ENCODE results near the gene C19orf53. TPM values are rescaled to one million over a fixed set of nuclear protein-coding genes. Genes with fewer than 3 reads are reported as not detected.

The C19orf53 gene
- total RNA-seq (10 to 100 TPM; 62.4 to 73.0 TPM), total RNA-seq (35.4 to 40.2 reads per million in 2 donors)

- no peaks in the 10 kb centered on the region for H3K9me3 ChIP-seq (ENCODE audit: control insufficient read depth, low read length, poor library complexity, severe bottlenecking)
- peak within 1 kb of the TSS; percentile 97 for H3K27ac Mint-ChIP-seq
- no peaks in the 10 kb centered on the region for H3K27me3 Mint-ChIP-seq
- ATAC-seq (peak; percentile 98), DNase-seq (peak; percentile 74 to 81 (median 77))
- peaks cover 23% of the 10 kb centered on the region for H3K4me1 Mint-ChIP-seq
- peak within 1 kb of the TSS; percentile 100 for H3K4me3 Mint-ChIP-seq
- peaks cover 8% of the 10 kb centered on the region for H3K36me3 Mint-ChIP-seq (ENCODE audit: low read depth)
Observed at GRCh38 chr19:13774217-13775191, at the start of gene C19orf53. C19orf53 (plus strand) TSS chr19:13774456; CDS start chr19:13774478, 22 bp downstream.

- ATAC-seq: no peak
- peaks cover 5% of the 10 kb centered on the region for H3K4me1 Mint-ChIP-seq
Observed at GRCh38 chr19:13726323-13726722, 47.9 kb upstream of the C19orf53 start.

GRCh38 chr19:13727798-13728197 is 46.5 kb upstream of the C19orf53 start:
- H3K4me1 Mint-ChIP-seq: peaks cover 6% of the 10 kb centered on the region
- no peak overlapping the region for H3K27ac Mint-ChIP-seq
- ATAC-seq: no peak
- H3K27me3 Mint-ChIP-seq: peaks cover 7% of the 10 kb centered on the region
- H3K9me3 ChIP-seq (ENCODE audit: control insufficient read depth, low read length, poor library complexity, severe bottlenecking): no peaks in the 10 kb centered on the region
- no peaks in the 10 kb centered on the region for H3K36me3 Mint-ChIP-seq (ENCODE audit: low read depth)
- no peak overlapping the region for H3K4me3 Mint-ChIP-seq
- DNase-seq: no peak

More at GRCh38 chr19:13726323-13726722, 47.9 kb upstream of the C19orf53 start:
- Mint-ChIP-seq H3K36me3 (ENCODE audit: low read depth) (no peaks in the 10 kb centered on the region), H3K27ac (no peak overlapping the region), H3K27me3 (peaks cover 7% of the 10 kb centered on the region), H3K4me3 (no peak overlapping the region)
- no peaks in the 10 kb centered on the region for H3K9me3 ChIP-seq (ENCODE audit: control insufficient read depth, low read length, poor library complexity, severe bottlenecking)
- no peak for DNase-seq

- H3K27ac Mint-ChIP-seq: no peak overlapping the region
Observed at GRCh38 chr19:13729859-13730258, 44.4 kb upstream of the C19orf53 start.

GRCh38 chr19:13731147-13731964 is 42.9 kb upstream of the C19orf53 start:
- DNase-seq: peak; percentile 90 to 94 (median 93)
- H3K36me3 Mint-ChIP-seq (ENCODE audit: low read depth): no peaks in the 10 kb centered on the region
- H3K27me3 Mint-ChIP-seq: no peaks in the 10 kb centered on the region

More at GRCh38 chr19:13729859-13730258, 44.4 kb upstream of the C19orf53 start:
- peaks cover 1% of the 10 kb centered on the region for H3K27me3 Mint-ChIP-seq
- no peaks in the 10 kb centered on the region for H3K9me3 ChIP-seq (ENCODE audit: control insufficient read depth, low read length, poor library complexity, severe bottlenecking)
- H3K4me3 Mint-ChIP-seq: no peak overlapping the region
- DNase-seq (no peak), ATAC-seq (no peak)
- H3K4me1 Mint-ChIP-seq: peaks cover 6% of the 10 kb centered on the region
- H3K36me3 Mint-ChIP-seq (ENCODE audit: low read depth): no peaks in the 10 kb centered on the region

GRCh38 chr19:13732337-13732736 is 41.9 kb upstream of the C19orf53 start:
- H3K4me3 Mint-ChIP-seq: peak overlapping the region; percentile 91

More at GRCh38 chr19:13731147-13731964, 42.9 kb upstream of the C19orf53 start:
- Mint-ChIP-seq H3K27ac (peak overlapping the region; percentile 83), H3K4me1 (peaks cover 6% of the 10 kb centered on the region), H3K4me3 (peak overlapping the region; percentile 91)
- ATAC-seq: peak; percentile 100
- no peaks in the 10 kb centered on the region for H3K9me3 ChIP-seq (ENCODE audit: control insufficient read depth, low read length, poor library complexity, severe bottlenecking)

GRCh38 chr19:13734751-13735150 is 39.5 kb upstream of the C19orf53 start:
- H3K4me3 Mint-ChIP-seq: no peak overlapping the region
- H3K4me1 Mint-ChIP-seq: peaks cover 6% of the 10 kb centered on the region
- no peaks in the 10 kb centered on the region for H3K36me3 Mint-ChIP-seq (ENCODE audit: low read depth)
- H3K27ac Mint-ChIP-seq: no peak overlapping the region
- no peaks in the 10 kb centered on the region for H3K27me3 Mint-ChIP-seq
- ATAC-seq (no peak), DNase-seq (no peak)
- no peaks in the 10 kb centered on the region for H3K9me3 ChIP-seq (ENCODE audit: control insufficient read depth, low read length, poor library complexity, severe bottlenecking)

More at GRCh38 chr19:13732337-13732736, 41.9 kb upstream of the C19orf53 start:
- DNase-seq (no peak), ATAC-seq (no peak)
- Mint-ChIP-seq H3K27ac (no peak overlapping the region), H3K4me1 (peaks cover 6% of the 10 kb centered on the region), H3K36me3 (ENCODE audit: low read depth) (no peaks in the 10 kb centered on the region), H3K27me3 (no peaks in the 10 kb centered on the region)
- H3K9me3 ChIP-seq (ENCODE audit: control insufficient read depth, low read length, poor library complexity, severe bottlenecking): no peaks in the 10 kb centered on the region

- Mint-ChIP-seq H3K36me3 (ENCODE audit: low read depth) (no peaks in the 10 kb centered on the region), H3K27ac (no peak overlapping the region), H3K4me1 (no peaks in the 10 kb centered on the region), H3K4me3 (no peak overlapping the region), H3K27me3 (no peaks in the 10 kb centered on the region)
- no peaks in the 10 kb centered on the region for H3K9me3 ChIP-seq (ENCODE audit: control insufficient read depth, low read length, poor library complexity, severe bottlenecking)
- ATAC-seq: no peak
- no peak for DNase-seq
Observed at GRCh38 chr19:13738073-13738472, 36.2 kb upstream of the C19orf53 start.

GRCh38 chr19:13741893-13742292 is 32.4 kb upstream of the C19orf53 start:
- H3K27ac Mint-ChIP-seq: no peak overlapping the region
- no peaks in the 10 kb centered on the region for H3K27me3 Mint-ChIP-seq
- no peak for ATAC-seq

GRCh38 chr19:13742756-13743155 is 31.5 kb upstream of the C19orf53 start:
- Mint-ChIP-seq H3K27ac (no peak overlapping the region), H3K36me3 (ENCODE audit: low read depth) (no peaks in the 10 kb centered on the region), H3K27me3 (no peaks in the 10 kb centered on the region), H3K4me3 (no peak overlapping the region), H3K4me1 (no peaks in the 10 kb centered on the region)
- ATAC-seq (no peak), DNase-seq (no peak)
- H3K9me3 ChIP-seq (ENCODE audit: control insufficient read depth, low read length, poor library complexity, severe bottlenecking): no peaks in the 10 kb centered on the region

More at GRCh38 chr19:13741893-13742292, 32.4 kb upstream of the C19orf53 start:
- no peaks in the 10 kb centered on the region for H3K9me3 ChIP-seq (ENCODE audit: control insufficient read depth, low read length, poor library complexity, severe bottlenecking)
- DNase-seq: no peak
- Mint-ChIP-seq H3K36me3 (ENCODE audit: low read depth) (no peaks in the 10 kb centered on the region), H3K4me1 (no peaks in the 10 kb centered on the region), H3K4me3 (no peak overlapping the region)

- H3K4me3 Mint-ChIP-seq: no peak overlapping the region
- no peak for ATAC-seq
- H3K4me1 Mint-ChIP-seq: peaks cover 7% of the 10 kb centered on the region
- no peaks in the 10 kb centered on the region for H3K36me3 Mint-ChIP-seq (ENCODE audit: low read depth)
- DNase-seq: no peak
- no peaks in the 10 kb centered on the region for H3K9me3 ChIP-seq (ENCODE audit: control insufficient read depth, low read length, poor library complexity, severe bottlenecking)
- H3K27ac Mint-ChIP-seq: no peak overlapping the region
- no peaks in the 10 kb centered on the region for H3K27me3 Mint-ChIP-seq
Observed at GRCh38 chr19:13744174-13744573, 30.1 kb upstream of the C19orf53 start.

GRCh38 chr19:13747098-13747453 is 27.2 kb upstream of the C19orf53 start:
- no peak for ATAC-seq
- no peaks in the 10 kb centered on the region for H3K36me3 Mint-ChIP-seq (ENCODE audit: low read depth)
- peak overlapping the region; percentile 90 for H3K27ac Mint-ChIP-seq
- H3K4me3 Mint-ChIP-seq: peak overlapping the region; percentile 89
- no peaks in the 10 kb centered on the region for H3K9me3 ChIP-seq (ENCODE audit: control insufficient read depth, low read length, poor library complexity, severe bottlenecking)
- H3K4me1 Mint-ChIP-seq: peaks cover 13% of the 10 kb centered on the region
- DNase-seq: no peak
- H3K27me3 Mint-ChIP-seq: no peaks in the 10 kb centered on the region

Data from T-helper 17 cell (primary cell).